Neuronal stem cell (in vitro differentiated cells): ENCODE measurements around the gene AMHR2.

Experiments used
- DNase-seq: peaks from one replicate; pipeline ENCODE4 v3.0.0-alpha.2; 2013; ENCODE audit warnings: low spot score
- H2AFZ ChIP-seq: one replicate; pipeline ENCODE4 v1.6.1; 2013; ENCODE audit warnings: mild to moderate bottlenecking, low read length, inconsistent platforms
- H2AK5ac ChIP-seq: 2 replicates; pipeline ENCODE4 v1.6.1; 2013; ENCODE audit warnings: low read depth, mild to moderate bottlenecking, inconsistent platforms, low read length, moderate library complexity, mixed read lengths
- H2BK120ac ChIP-seq: 2 replicates; pipeline ENCODE4 v1.6.1; 2013; ENCODE audit warnings: low read depth, mild to moderate bottlenecking, inconsistent platforms, low read length, moderate library complexity, mixed read lengths
- H2BK12ac ChIP-seq: one replicate; pipeline ENCODE4 v1.6.1; 2013; ENCODE audit warnings: low read length, inconsistent platforms
- H2BK15ac ChIP-seq: 2 replicates; pipeline ENCODE4 v1.6.1; 2013; ENCODE audit warnings: mild to moderate bottlenecking, low read length, inconsistent platforms, mixed read lengths
- H2BK5ac ChIP-seq: one replicate; pipeline ENCODE4 v1.6.1; 2013; ENCODE audit warnings: inconsistent platforms, mild to moderate bottlenecking, low read length, moderate library complexity
- H3K14ac ChIP-seq: one replicate; pipeline ENCODE4 v1.6.1; 2013; ENCODE audit warnings: low read length, inconsistent platforms
- H3K18ac ChIP-seq: 2 replicates; pipeline ENCODE4 v1.6.1; 2013; ENCODE audit warnings: low read length, inconsistent platforms
- H3K23ac ChIP-seq: 2 replicates; pipeline ENCODE4 v1.6.1; 2013; ENCODE audit warnings: low read depth, mild to moderate bottlenecking, mixed read lengths, low read length, inconsistent platforms; ENCODE audit not compliant: poor library complexity
- H3K27ac ChIP-seq: replicated peaks from 3 replicates; pipeline ENCODE4 v1.5.1; 2013; ENCODE audit warnings: low read length, inconsistent platforms
- H3K27me3 ChIP-seq, 3 experiments: 2 replicates each; pipeline ENCODE4 v1.6.1; 2013; ENCODE audit warnings: low read length in 3 of 3, mild to moderate bottlenecking in 2 of 3, inconsistent platforms in 1 of 3, low read depth in 1 of 3, mixed read lengths in 1 of 3, moderate library complexity in 1 of 3; ENCODE audit not compliant: control insufficient read depth in 3 of 3, insufficient read depth in 3 of 3
- H3K36me3 ChIP-seq, 2 donors: replicated peaks in 1 of 2; 2 replicates each; pipeline ENCODE4 v1.6.1; 2013; ENCODE audit warnings: low read length in 2 of 2; ENCODE audit not compliant: control insufficient read depth in 2 of 2, insufficient read depth in 2 of 2
- H3K4ac ChIP-seq: 2 replicates; pipeline ENCODE4 v1.6.1; 2013; ENCODE audit warnings: inconsistent platforms, mild to moderate bottlenecking, low read length, moderate library complexity
- H3K4me1 ChIP-seq, 2 donors: 1 replicate in 1 of 2; 2 replicates in 1 of 2; pipeline ENCODE4 v1.6.1; 2013; ENCODE audit warnings: low read length in 2 of 2, low read depth in 1 of 2; ENCODE audit not compliant: control insufficient read depth in 2 of 2, insufficient read depth in 1 of 2
- H3K4me2 ChIP-seq: one replicate; pipeline ENCODE4 v1.6.1; 2013; ENCODE audit warnings: mild to moderate bottlenecking, low read length, inconsistent platforms; ENCODE audit not compliant: insufficient read depth, poor library complexity, severe bottlenecking
- H3K4me3 ChIP-seq, 2 donors: 2 replicates each; pipeline ENCODE4 v1.5.1; 2013; ENCODE audit warnings: low read length in 2 of 2, mild to moderate bottlenecking in 2 of 2, inconsistent platforms in 1 of 2, moderate library complexity in 1 of 2
- H3K79me1 ChIP-seq: one replicate; pipeline ENCODE4 v1.6.1; 2013; ENCODE audit warnings: low read depth, mild to moderate bottlenecking, inconsistent platforms, low read length, moderate library complexity
- H3K9ac ChIP-seq: one replicate; pipeline ENCODE4 v1.6.1; 2013; ENCODE audit warnings: mild to moderate bottlenecking, low read depth, low read length, inconsistent platforms; ENCODE audit not compliant: poor library complexity
- H3K9me3 ChIP-seq, 2 donors: replicated peaks in 1 of 2; 2 replicates each; pipeline versions ENCODE3 to v1.6.1; 2013; ENCODE audit warnings: low read length in 2 of 2, mild to moderate bottlenecking in 2 of 2, inconsistent platforms in 1 of 2, low read depth in 1 of 2, mixed read lengths in 1 of 2, moderate library complexity in 1 of 2; ENCODE audit not compliant: control insufficient read depth in 2 of 2, insufficient read depth in 1 of 2
- H4K8ac ChIP-seq: one replicate; pipeline ENCODE4 v1.6.1; 2013; ENCODE audit warnings: low read depth, mild to moderate bottlenecking, inconsistent platforms, low read length, moderate library complexity
- H4K91ac ChIP-seq: one replicate; pipeline ENCODE4 v1.6.1; 2013; ENCODE audit warnings: low read length, low read depth, mild to moderate bottlenecking, inconsistent platforms; ENCODE audit not compliant: poor library complexity
- WGBS, 2 donors: extraction: QIAGEN DNeasy Blood & Tissue Kit; methylation state at CpG; one replicate each; pipeline ENCODE4 v1.1.7; 2013; ENCODE audit warnings: missing lambda C conversion rate in 2 of 2, mixed read lengths in 1 of 2; ENCODE audit not compliant: insufficient read length in 2 of 2, insufficient replicate concordance in 1 of 2; ENCODE audit errors: extremely low coverage in 2 of 2; 5-methylcytosine and 5-hydroxymethylcytosine counted together

Gene AMHR2

GRCh38 chr12:53452159-53453077, 28.8 kb downstream of the AMHR2 start:
- Histone ChIP-seq H2BK120ac (peak overlapping the region; percentile 99), H3K27ac (peak overlapping the region; percentile 98), H3K36me3 (peaks cover 27 to 53% of the 10 kb centered on the region in 2 donors), H3K4me3 (peak overlapping the region; percentile 95 to 100), H3K14ac (peak overlapping the region; percentile 71), H4K8ac (no peak overlapping the region), H2BK12ac (no peak overlapping the region), H3K4me1 (peaks cover 2 to 16% of the 10 kb centered on the region in 2 donors), H3K9me3 (peaks cover 0 to 2% of the 10 kb centered on the region in 2 donors), H3K27me3 (no peaks in the 10 kb centered on the region), H3K79me1 (no peaks in the 10 kb centered on the region), H4K91ac (peak overlapping the region; percentile 79), H3K23ac (peak overlapping the region; percentile 96), H3K18ac (peak overlapping the region; percentile 99), H2AK5ac (peak overlapping the region; percentile 97), H3K9ac (peak overlapping the region; percentile 97), H2BK5ac (no peak overlapping the region), H3K4me2 (peak overlapping the region; percentile 36), H2AFZ (peak overlapping the region; percentile 61), H2BK15ac (no peak overlapping the region), H3K4ac (peak overlapping the region; percentile 10)
- WGBS, 2 donors, result no CpG with 5 or more reads among the region's 82 CpGs
- DNase-seq, result peak; percentile 92

- Histone ChIP-seq H3K36me3 (peaks cover 32 to 62% of the 10 kb centered on the region in 2 donors), H3K9ac (no peak overlapping the region), H2BK12ac (no peak overlapping the region), H3K23ac (no peak overlapping the region), H3K18ac (no peak overlapping the region), H3K4me1 (peaks cover 3 to 16% of the 10 kb centered on the region in 2 donors), H2BK5ac (no peak overlapping the region), H3K4me2 (no peak overlapping the region), H3K9me3 (peaks cover 0 to 2% of the 10 kb centered on the region in 2 donors), H2AK5ac (no peak overlapping the region), H2BK15ac (no peak overlapping the region), H3K14ac (no peak overlapping the region), H3K27ac (no peak overlapping the region), H3K4ac (no peak overlapping the region), H2AFZ (no peak overlapping the region), H3K27me3 (no peaks in the 10 kb centered on the region), H3K4me3 (peak overlapping the region in 1 of 2 donors; percentile 95), H4K8ac (no peak overlapping the region), H2BK120ac (no peak overlapping the region), H4K91ac (no peak overlapping the region), H3K79me1 (no peaks in the 10 kb centered on the region)
- DNase-seq, result no peak
- WGBS, 2 donors, result no CpG with 5 or more reads among the region's 6 CpGs
These were observed 30.4 kb downstream of the AMHR2 start for GRCh38 chr12:53453953-53454640.

- Histone ChIP-seq H4K8ac (no peak overlapping the region), H2BK12ac (no peak overlapping the region), H3K9me3 (peaks cover 0 to 2% of the 10 kb centered on the region in 2 donors), H3K9ac (no peak overlapping the region), H3K27ac (no peak overlapping the region), H2AFZ (no peak overlapping the region), H2BK5ac (no peak overlapping the region), H3K18ac (no peak overlapping the region), H2BK15ac (no peak overlapping the region), H3K4me2 (no peak overlapping the region), H3K23ac (no peak overlapping the region), H3K27me3 (no peaks in the 10 kb centered on the region), H3K4me3 (peak overlapping the region in 1 of 2 donors; percentile 66), H3K14ac (no peak overlapping the region), H3K4ac (no peak overlapping the region), H3K4me1 (peaks cover 4 to 16% of the 10 kb centered on the region in 2 donors), H2AK5ac (no peak overlapping the region), H3K36me3 (peaks cover 35 to 68% of the 10 kb centered on the region in 2 donors), H3K79me1 (no peaks in the 10 kb centered on the region), H2BK120ac (no peak overlapping the region), H4K91ac (no peak overlapping the region)
- no CpG with 5 or more reads among the region's 3 CpGs for WGBS, 2 donors
- no peak for DNase-seq
These were observed 31.1 kb downstream of the AMHR2 start for GRCh38 chr12:53454707-53455106.
